Transverse colon (tissue), 4 donors: ENCODE data around the gene ROCK1.

Experiments
- CTCF ChIP-seq, 5 experiments: fragments of 200-600 bp in 3 of 5; fragments of 450-650 bp in 2 of 5; sonication (generic) in 3 of 5; IDR thresholded peaks; 1 replicate in 2 of 5; 2 replicates in 3 of 5; pipeline ENCODE4 v1.5.1; 2016 to 2017; ENCODE audit warnings: antibody characterized with exemption in 5 of 5, inconsistent platforms in 3 of 5, mild to moderate bottlenecking in 2 of 5, moderate library complexity in 1 of 5
- POLR2AphosphoS5 ChIP-seq, 3 donors: sonication (generic); formaldehyde crosslinking; IDR thresholded peaks; one replicate each; pipeline ENCODE4 v1.6.1; 2016; ENCODE audit warnings: antibody characterized with exemption in 3 of 3

GRCh38 chr18:21004726-21005125, 106.9 kb downstream of the ROCK1 start:
- TF ChIP-seq POLR2AphosphoS5 (IDR thresholded peaks at IDR 0.05) (peak in 1 of 3 donors; percentile 27), CTCF (IDR thresholded peaks at IDR 0.05) (no peak)
